GM21737 (cell line): ENCODE data around the gene SLC7A7.
A peak's percentile ranks its signal among the peaks of the same experiment; 100 is the strongest.
"Not testable (repeated sequence)": the region's sequence is repeated elsewhere in the genome, so short reads cannot be mapped to it uniquely, and the experiment has no call there.

ENCODE experiments used
- ATAC-seq: cut with Tn5 transposase; IDR thresholded peaks from one replicate; pipeline ENCODE4 v1.9.1; 2021; ENCODE audit warnings: mild to moderate bottlenecking, moderate library complexity; ENCODE audit not compliant: unreplicated experiment

The SLC7A7 gene

DNA sequence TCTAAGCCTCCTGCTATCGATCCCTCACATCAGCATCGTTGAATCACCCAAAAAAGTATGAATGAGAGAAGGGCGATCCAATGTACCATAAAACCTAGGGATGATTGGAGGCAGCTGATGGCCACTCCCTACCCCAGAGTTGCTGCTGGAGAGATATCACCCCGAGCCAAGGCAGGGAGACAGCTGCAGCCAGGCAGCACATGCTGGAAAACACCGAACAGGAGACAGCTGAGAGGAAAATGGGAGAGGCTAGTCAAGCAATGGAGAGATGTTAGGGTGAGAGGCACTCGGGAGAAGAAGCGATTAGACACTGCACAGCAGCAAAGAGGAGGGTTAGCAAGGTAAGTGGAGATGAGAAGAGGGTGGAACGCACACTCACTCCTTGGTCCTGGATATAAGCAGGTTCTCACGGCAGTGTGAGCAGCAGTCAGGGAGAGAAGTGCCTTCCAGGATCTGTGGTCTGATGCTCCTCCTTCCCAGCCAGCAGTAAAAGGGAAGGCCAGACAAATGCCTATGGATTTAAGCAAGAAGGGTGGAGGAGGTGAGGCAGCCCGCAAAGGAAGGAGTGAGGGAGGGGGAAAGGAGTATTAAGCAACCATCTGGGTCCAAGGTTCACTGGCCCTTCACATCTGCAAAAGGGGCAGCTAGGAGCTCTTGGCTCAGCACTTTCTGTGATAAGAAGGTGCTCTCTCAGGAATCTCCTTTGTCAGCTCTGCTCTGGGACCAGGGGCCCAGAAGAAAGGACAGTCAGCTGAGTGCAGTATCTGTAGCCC lies at the start of gene SLC7A7:
TSS of gene SLC7A7 (minus strand) at position 495 of the 773 bp plus-strand sequence. CDS start 2,037 bp downstream, outside the sequence.
- ATAC-seq: no peak

DNA sequence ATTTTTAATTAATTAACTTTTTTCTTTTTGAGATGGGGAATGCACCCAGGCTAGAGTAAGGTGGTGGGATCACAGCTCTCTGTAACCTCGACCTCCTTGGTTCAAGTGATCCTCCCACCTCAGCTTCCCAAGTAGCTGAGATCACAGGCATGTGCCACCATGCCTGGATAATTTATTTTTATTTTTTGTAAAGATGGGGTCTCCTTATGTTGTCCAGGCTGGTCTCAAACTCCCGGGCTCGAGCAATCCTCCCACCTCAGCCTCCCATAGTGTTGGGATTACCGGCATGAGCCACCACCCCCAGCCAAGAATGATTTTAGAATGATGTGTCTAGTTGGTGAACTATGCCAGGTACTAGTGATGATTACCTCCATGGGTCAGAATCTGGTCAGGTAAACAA lies 49.7 kb upstream of the SLC7A7 start:
- no peak for ATAC-seq

DNA sequence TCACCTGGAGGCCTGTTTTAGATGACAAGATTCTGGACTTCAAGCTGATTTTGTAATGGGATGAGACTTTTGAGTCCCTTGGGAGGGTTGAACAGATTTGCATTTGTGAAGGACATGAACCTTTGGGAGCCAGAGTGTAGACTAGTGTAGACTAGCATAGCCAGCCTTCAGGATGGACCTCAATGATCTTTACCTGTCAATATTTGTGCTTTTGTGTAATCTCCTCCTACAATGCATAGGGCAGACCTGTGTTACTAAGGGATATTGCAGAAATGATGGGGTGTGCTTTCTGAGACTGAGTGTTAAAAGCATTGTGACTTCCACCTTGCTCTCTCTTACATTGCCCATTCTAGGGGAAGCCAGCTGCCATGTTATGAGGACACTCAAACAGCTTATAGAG lies 46.4 kb upstream of the SLC7A7 start:
- ATAC-seq: no peak

- not testable (repeated sequence) for ATAC-seq
Observed at GRCh38 chr14:22860377-22860776, 45.1 kb upstream of the SLC7A7 start.

DNA sequence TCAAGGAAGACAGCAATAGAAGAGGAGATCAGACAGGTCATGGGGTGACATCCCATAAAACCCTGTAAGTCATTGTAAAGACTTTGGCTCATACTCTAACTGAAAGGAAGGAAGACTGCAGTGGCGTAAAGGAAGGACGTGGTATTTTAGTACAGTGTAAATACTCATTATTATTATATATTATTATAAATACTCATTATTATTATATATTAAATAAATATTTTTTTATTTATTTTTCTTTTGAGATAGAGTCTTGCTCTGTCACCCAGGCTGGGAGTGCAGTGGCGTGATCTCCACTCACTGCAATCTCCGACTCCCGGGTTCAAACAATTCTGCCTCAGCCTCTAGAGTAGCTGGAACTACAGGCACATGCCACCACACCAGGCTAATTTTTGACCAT lies 41.2 kb upstream of the SLC7A7 start:
- ATAC-seq: no peak

DNA sequence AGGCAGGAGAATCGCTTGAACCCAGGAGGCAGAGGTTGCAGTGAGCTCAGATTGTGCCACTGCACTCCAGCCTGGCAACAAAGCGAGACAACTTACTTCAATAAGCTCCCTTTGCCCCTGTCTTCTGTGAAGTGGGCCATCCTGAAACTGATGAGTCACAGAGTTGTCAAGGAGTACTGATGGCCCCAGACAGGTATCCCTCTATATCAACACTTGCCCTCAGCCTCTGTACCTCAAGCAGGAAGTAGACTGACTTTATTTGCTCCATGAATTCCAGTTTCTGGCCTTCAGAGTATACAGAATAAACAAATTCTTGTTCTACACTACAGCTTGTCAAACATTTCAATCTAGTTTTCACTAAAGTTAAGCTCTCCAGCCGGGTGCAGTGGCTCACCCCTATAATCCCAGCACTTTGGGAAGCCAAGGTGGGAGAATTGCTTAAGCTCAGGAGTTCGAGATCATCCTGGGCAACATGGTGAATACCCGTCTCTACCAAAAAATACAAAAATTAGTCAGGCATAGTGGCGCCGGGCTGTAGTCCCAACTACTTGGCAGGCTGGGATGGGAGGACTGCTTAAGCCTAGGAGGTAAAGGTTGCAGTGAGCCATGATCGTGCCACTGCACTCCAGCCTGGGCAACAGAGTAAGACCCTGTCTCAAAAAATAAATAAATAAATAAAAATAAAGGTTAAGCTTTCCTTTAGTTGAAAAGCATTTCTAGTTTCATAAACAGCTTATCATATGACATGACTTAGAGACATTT lies 39.9 kb upstream of the SLC7A7 start:
- ATAC-seq: no peak

- ATAC-seq: not testable (repeated sequence)
Observed at GRCh38 chr14:22854296-22854695, 39.1 kb upstream of the SLC7A7 start.

DNA sequence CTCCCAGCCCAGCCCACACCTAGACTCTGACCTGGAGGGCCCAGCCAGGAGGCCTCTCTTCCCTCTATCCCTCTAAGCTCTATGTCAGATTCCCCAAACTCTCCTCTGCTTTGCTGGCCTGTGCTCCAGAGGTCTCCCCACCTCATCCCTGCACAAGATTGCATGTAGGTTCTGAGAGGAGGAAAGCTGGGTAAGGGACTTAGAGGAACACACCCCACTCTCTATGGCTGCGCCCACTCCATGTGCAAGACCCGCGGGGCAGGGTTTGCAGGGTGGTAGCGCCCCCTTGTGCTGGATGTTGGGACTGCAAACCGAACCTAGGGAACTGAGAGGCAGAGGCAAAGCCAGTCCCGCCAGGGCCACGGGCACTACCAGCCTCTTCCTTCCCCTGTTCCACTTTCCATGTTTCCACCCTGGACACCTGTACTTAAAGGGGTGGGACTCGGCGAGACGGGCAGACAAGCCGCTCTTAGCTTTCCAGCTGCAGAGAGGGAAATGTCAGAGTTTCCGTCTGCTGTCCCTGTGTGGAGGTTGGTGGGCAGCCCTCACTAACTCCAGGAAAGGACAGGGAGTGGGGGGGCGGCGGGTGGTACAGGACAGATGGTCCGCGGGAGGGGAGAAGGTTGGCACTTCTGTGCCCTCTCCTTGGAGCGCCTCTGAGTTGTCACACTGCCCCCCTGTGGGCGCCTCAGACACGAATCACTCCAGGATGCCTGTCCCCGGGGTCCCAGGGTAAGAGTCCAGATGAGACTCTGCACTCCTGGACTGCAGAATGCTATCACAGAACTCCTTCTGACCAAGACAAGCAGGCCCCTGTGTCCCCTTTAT lies 37.9 kb upstream of the SLC7A7 start:
- ATAC-seq: peak; percentile 67

DNA sequence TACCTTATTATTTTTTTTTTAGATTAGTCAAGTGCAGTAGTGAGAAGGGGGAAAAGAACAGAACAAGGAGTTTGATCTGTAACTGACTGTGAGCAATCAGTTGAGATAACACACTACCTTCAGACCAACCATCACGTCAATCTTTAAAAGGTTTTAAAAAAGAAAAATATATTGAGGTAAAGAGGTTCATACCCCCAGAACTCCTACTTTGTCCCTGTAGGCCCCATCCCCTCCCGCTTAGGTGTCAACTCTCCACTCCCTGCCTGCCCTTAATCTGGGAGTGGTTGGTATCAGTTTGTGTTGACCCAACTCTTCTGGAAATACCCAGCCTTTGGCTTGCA lies 37.3 kb upstream of the SLC7A7 start:
- ATAC-seq: peak; percentile 8

DNA sequence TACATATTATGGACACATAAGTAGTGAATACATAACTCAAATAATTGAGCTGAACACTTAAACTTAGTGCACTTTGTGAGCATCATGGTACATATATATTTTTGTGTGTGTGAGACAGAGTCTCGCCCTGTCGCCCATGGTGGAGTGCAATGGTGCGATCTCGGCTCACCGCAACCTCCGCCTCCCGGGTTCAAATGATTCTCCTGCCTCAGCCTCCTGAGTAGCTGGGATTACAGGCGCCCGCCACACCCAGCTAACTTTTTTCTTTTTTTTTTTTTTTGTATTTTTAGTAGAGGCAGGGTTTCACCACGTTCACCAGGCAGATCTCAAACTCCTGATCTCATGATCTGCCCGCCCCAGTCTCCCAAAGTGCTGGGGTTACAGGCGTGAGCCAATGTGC lies 36.9 kb upstream of the SLC7A7 start:
- ATAC-seq: not testable (repeated sequence)

GRCh38 chr14:22850944-22851764 lies 35.9 kb upstream of the SLC7A7 start:
- ATAC-seq: no peak

- no peak for ATAC-seq
Observed at GRCh38 chr14:22849212-22849819, 34.1 kb upstream of the SLC7A7 start.

DNA sequence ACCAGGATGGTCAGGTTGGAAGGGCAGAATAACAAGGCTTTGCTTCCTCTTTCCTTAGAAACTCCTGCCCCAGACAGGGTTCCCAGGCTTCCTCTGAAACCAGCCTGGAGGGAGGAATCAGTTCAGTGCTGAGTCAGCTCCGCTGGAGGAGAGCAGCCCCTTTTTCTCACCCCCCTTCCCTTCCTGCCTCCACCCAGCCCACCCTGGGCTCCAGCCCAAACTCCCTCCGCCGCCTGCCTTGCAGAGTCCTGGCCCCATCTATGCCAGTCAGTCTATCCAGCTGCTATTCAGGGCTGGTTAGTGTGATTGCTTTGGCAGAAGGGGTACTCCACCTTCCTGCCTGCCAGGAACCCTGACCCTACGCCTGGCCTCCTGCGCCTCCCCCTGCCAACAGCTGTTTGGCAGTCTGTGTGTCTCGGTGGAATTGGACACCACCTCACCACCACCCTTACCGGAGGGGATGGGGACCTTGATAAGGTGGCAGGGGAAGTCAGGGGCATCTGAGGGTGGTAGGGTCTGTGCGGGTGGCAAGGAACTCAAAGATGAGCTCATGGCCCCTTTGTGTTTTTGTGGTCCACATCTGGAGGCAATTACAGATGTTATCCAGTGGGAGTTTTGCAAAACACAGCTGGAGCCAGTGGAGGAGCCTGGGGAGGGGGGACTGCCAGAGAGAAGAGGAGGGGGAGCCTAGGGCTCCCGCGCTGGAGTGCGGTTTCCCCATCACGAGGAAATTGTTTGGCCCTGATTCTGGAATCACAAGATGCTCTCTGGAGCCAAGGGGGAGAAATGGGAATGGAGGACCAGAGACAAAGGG lies 33.3 kb upstream of the SLC7A7 start:
- no peak for ATAC-seq

- ATAC-seq: no peak
Observed at GRCh38 chr14:22847661-22848341, 32.6 kb upstream of the SLC7A7 start.

GRCh38 chr14:22846811-22847307 lies 31.6 kb upstream of the SLC7A7 start:
- no peak for ATAC-seq

GRCh38 chr14:22845821-22846625 lies 30.8 kb upstream of the SLC7A7 start:
- no peak for ATAC-seq

DNA sequence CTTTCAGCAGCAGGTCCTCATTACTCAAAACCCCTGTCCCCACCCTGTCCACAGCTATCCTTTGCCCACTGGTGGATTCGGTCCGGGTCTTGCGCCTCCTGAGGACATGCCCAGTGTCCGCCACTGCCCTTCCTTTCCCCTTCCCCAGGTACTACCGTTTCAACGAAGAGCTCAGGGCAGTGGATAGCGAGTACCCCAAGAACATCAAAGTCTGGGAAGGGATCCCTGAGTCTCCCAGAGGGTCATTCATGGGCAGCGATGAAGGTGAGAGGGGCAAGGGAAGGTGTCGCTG lies 29.8 kb upstream of the SLC7A7 start:
- no peak for ATAC-seq
